Right lobe of liver (tissue), 6 donors: ENCODE results near the gene CTTN. TPM values are rescaled to one million over a fixed set of nuclear protein-coding genes. Genes with fewer than 3 reads are reported as not detected.

Experiments
- ATAC-seq, 4 donors: fragments of 200-7000 bp; cut with Tn5 transposase; one replicate each; pipeline ENCODE4 v1.9.1; 2020; ENCODE audit warnings: mild to moderate bottlenecking in 4 of 4, moderate library complexity in 4 of 4
- DNase-seq, 3 donors: peaks; one replicate each; pipeline ENCODE4 v3.0.0-alpha.2; 2020
- H3K27ac ChIP-seq, 3 donors: fragments of 200-600 bp; one replicate each; pipeline ENCODE4 v1.8.0; 2022
- H3K27me3 ChIP-seq, 2 donors: fragments of 200-600 bp; one replicate each; pipeline ENCODE4 v1.8.0; 2022
- H3K36me3 ChIP-seq, 4 donors: fragments of 200-600 bp; sonication (generic) in 1 of 4; one replicate each; pipeline versions ENCODE4 v1.5.1 to v1.8.0; 2017 to 2022; ENCODE audit warnings: control low read depth in 1 of 4
- H3K4me1 ChIP-seq, 4 donors: fragments of 200-600 bp; sonication (generic) in 1 of 4; one replicate each; pipeline versions ENCODE4 v1.5.1 to v1.8.0; 2017 to 2022; ENCODE audit warnings: control low read depth in 1 of 4
- H3K4me3 ChIP-seq, 3 donors: fragments of 200-600 bp; one replicate each; pipeline ENCODE4 v1.8.0; 2022
- H3K9me3 ChIP-seq, 4 donors: fragments of 200-600 bp; sonication (generic) in 1 of 4; one replicate each; pipeline versions ENCODE4 v1.5.1 to v1.8.0; 2017 to 2022; ENCODE audit warnings: control low read depth in 1 of 4
- POLR2A ChIP-seq: fragments of 450-650 bp; IDR thresholded peaks from one replicate; pipeline ENCODE4 v1.6.1; 2017; ENCODE audit warnings: antibody characterized with exemption, mild to moderate bottlenecking
- WGBS: methylation state at CpG from one replicate; pipeline ENCODE4 v1.1.6; 2018; ENCODE audit warnings: low coverage, low lambda C conversion rate; ENCODE audit not compliant: insufficient coverage; ENCODE audit errors: missing lambda C conversion rate; 5-methylcytosine and 5-hydroxymethylcytosine counted together
- intact Hi-C, 2 donors: fragments of 100-400 bp; cut with DNase I; formaldehyde crosslinking; loops; one replicate each; pipeline versions ENCODE4 v1.11.2 to v1.14.1; 2022
- total RNA-seq, 6 experiments: library from RNA; depleted of rRNA in 2 of 6; stranded (reverse); fragments of >200 nt in 2 of 6; fragmentation: NEBNext Ultra II Directional in 3 of 6; extraction: Animal tissue kit (Norgen Biotek cat#: 25700) in 3 of 6; gene quantifications; one replicate each; pipeline versions ENCODE4 v1.1.0 to v1.2.4, GENCODE V29; 2016 to 2023
- TF ChIP-seq, protein P1 (sequence below), 4 donors: fragments of 200-600 bp in 3 of 4; fragments of 450-650 bp in 1 of 4; IDR thresholded peaks; one replicate each; pipeline versions ENCODE4 v1.5.1 to v1.8.0; 2016 to 2022; ENCODE audit warnings: antibody characterized with exemption in 4 of 4, mild to moderate bottlenecking in 2 of 4
- donor health status: DM: no; HTN: yes; CAD: no.
- donor health status: DM: no; HTN: no; CAD: no.
- donor health status: DM: no; HTN: no; CAD: no.
- donor health status: DM: no; HTN: yes; CAD: no.
- donor health status: DM: no; HTN: yes; CAD: no.

The CTTN gene
- total RNA-seq, 6 experiments from 2014 or later, result 63.6 to 90.8 (median 78.5) TPM

- intact Hi-C loops, result no loop called here
Observed at GRCh38 chr11:70410276-70411205, 12.2 kb downstream of the CTTN start.

DNA sequence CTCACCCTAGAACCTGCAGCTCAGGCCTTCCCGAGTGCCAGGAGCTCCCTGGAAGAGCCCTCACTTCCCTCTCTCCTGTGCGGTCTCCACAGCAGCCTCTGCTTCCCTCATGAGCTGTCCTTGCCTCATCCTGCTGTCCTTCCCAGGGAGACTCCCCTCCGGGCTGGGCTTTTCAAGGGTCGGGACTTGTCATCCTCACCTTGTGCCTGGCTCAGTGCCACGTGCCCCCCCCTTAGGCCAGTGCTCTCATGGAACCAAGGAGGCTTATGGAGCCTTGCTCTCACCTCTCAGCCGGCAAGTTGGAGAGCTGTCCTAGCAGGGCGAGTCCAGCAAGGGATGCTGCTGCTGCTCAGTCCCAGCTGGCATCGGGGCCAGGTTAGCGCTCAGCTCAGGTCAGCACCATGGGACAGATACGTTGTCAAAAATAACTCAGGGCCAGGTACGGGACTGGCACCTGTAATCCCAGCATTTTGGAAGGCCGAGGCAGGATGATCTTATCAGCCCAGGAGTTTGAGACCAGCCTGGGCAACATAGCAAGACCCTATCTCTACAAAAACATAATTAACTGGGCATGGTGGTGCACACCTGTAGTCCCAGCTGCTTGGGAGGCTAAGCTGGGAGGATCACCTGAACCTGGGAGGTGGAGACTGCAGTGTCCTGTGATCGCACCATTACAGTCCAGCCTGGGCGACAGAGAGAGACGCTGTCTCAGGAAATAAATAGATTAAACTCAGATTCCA, 13.6 kb downstream of the CTTN start:
- Histone ChIP-seq H3K27ac (no peak overlapping the region), H3K4me1 (no peaks in the 10 kb centered on the region), H3K9me3 (no peaks in the 10 kb centered on the region), H3K4me3 (no peak overlapping the region), H3K36me3 (peaks cover 0 to 91% (median 29%) of the 10 kb centered on the region in 4 donors), H3K27me3 (no peaks in the 10 kb centered on the region)
- ATAC-seq (no peak), DNase-seq (no peak)
- intact Hi-C loops, result no loop called here
- 100% methylated on average over 3 of the region's 15 CpGs for WGBS
- TF ChIP-seq, protein P1, sequence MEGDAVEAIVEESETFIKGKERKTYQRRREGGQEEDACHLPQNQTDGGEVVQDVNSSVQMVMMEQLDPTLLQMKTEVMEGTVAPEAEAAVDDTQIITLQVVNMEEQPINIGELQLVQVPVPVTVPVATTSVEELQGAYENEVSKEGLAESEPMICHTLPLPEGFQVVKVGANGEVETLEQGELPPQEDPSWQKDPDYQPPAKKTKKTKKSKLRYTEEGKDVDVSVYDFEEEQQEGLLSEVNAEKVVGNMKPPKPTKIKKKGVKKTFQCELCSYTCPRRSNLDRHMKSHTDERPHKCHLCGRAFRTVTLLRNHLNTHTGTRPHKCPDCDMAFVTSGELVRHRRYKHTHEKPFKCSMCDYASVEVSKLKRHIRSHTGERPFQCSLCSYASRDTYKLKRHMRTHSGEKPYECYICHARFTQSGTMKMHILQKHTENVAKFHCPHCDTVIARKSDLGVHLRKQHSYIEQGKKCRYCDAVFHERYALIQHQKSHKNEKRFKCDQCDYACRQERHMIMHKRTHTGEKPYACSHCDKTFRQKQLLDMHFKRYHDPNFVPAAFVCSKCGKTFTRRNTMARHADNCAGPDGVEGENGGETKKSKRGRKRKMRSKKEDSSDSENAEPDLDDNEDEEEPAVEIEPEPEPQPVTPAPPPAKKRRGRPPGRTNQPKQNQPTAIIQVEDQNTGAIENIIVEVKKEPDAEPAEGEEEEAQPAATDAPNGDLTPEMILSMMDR (IDR thresholded peaks at IDR 0.05), result no peak
- TF ChIP-seq POLR2A, result no peak

More at GRCh38 chr11:70410276-70411205, 12.2 kb downstream of the CTTN start:
- Histone ChIP-seq H3K4me3 (no peak overlapping the region), H3K27ac (no peak overlapping the region), H3K36me3 (peaks cover 0 to 82% (median 32%) of the 10 kb centered on the region in 4 donors), H3K4me1 (peaks cover 0 to 3% (median 0%) of the 10 kb centered on the region in 4 donors), H3K9me3 (no peaks in the 10 kb centered on the region), H3K27me3 (no peaks in the 10 kb centered on the region)
- 82% methylated on average over 21 of the region's 29 CpGs for WGBS
- no peak for DNase-seq
- ATAC-seq, result no peak
- TF ChIP-seq POLR2A, result no peak
- TF ChIP-seq, protein P1 (IDR thresholded peaks at IDR 0.05), result no peak

DNA sequence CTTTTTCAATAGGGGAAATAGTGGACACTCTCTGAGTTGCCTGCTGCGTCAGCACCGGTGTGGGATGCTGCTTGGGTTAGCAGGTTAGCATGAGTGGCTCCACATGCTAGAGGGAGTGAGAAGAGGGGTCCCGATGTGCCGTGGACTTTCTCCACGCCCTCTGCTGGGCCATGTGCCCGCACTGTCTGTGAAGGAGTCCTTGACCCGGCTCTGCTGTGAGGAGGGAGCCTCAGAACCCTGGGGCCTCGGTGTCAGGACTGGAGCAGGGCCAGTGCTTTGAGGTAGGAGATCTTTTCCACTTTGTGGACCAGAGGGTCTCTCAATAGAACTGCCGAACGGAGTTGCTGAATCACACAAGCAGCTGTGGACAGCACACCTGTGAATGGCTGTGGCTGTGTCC, 14.8 kb downstream of the CTTN start:
- intact Hi-C loops, result no loop called here
- Histone ChIP-seq H3K27ac (no peak overlapping the region), H3K27me3 (no peaks in the 10 kb centered on the region), H3K4me1 (no peaks in the 10 kb centered on the region), H3K4me3 (no peak overlapping the region), H3K36me3 (peaks cover 0 to 91% (median 26%) of the 10 kb centered on the region in 4 donors), H3K9me3 (no peaks in the 10 kb centered on the region)
- no peak for ATAC-seq
- no peak for DNase-seq
- TF ChIP-seq, protein P1 (IDR thresholded peaks at IDR 0.05), result no peak
- TF ChIP-seq POLR2A, result no peak
- 60% methylated on average over 1 of the region's 10 CpGs for WGBS

- 92% methylated on average over 6 of the region's 28 CpGs for WGBS
- H3K4me3 ChIP-seq, result no peak overlapping the region
- ATAC-seq, result no peak
- no peak for DNase-seq
- intact Hi-C loops, result no loop called here
- H3K27ac ChIP-seq, result no peak overlapping the region
- H3K27me3 ChIP-seq, result no peaks in the 10 kb centered on the region
- TF ChIP-seq, protein P1 (IDR thresholded peaks at IDR 0.05), result no peak
- no peaks in the 10 kb centered on the region for H3K4me1 ChIP-seq
- H3K9me3 ChIP-seq, result no peaks in the 10 kb centered on the region
- H3K36me3 ChIP-seq, result peaks cover 0 to 90% (median 22%) of the 10 kb centered on the region in 4 donors
Observed at GRCh38 chr11:70414341-70415100, 16.2 kb downstream of the CTTN start.
